NCI-H526 (cell line): ENCODE data around the gene RAB34.

ENCODE experiments used
- DNase-seq, 2 experiments: peaks; one replicate each; lab custom pipeline; 2025; lab: John Stamatoyannopoulos, UW

Gene RAB34, protein sequence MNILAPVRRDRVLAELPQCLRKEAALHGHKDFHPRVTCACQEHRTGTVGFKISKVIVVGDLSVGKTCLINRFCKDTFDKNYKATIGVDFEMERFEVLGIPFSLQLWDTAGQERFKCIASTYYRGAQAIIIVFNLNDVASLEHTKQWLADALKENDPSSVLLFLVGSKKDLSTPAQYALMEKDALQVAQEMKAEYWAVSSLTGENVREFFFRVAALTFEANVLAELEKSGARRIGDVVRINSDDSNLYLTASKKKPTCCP

DNA sequence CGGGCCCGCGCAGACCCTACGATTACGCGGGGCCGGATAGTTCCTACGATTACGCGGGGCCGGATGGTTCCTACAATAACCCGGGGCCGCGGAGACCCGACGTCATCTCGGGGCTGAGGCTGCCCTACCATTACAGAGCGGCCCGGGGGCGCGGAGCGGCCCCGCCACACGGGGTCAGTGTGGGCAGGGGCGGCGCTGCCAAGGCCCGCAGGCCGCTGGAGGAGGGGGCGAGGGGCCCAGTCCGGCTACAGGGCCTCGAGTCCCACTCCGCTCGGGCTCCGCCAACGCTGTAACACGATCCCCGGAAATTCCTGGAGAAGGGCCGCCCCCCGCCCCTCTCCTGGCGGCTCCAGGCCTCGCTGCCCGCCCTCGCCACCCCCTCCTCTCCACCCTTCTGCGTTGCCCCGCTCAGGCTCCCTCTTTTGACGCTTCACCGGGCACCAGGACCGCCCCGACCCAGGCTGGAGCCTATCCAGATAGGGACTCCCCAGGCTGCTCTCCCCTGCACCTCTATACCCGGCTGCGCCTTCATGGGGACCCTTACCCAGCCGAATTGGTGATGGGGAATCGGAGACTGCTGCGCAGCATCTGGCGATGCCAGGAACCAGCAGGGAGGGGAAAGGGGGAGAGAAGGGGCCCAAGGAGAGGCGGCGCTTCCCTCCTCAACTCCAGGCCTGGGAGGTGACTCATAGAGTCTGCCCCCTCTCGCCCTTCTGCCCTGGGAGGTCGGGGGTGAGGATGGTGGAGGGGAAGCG lies at the start of gene RAB34:
TSS of gene RAB34 (minus strand) at position 291 of the 755 bp plus-strand sequence. CDS start 602 bp downstream, outside the sequence.
- peak; percentile 84 to 98 for DNase-seq

GRCh38 chr17:28765038-28765437 lies 47.4 kb upstream of the RAB34 start:
- no peak for DNase-seq

GRCh38 chr17:28763804-28764266 lies 46.2 kb upstream of the RAB34 start:
- DNase-seq, result peak; percentile 53 to 86

- DNase-seq, result no peak
Measured at GRCh38 chr17:28763137-28763799, 45.6 kb upstream of the RAB34 start.

GRCh38 chr17:28760601-28761562 lies 43.2 kb upstream of the RAB34 start:
- no peak for DNase-seq

DNA sequence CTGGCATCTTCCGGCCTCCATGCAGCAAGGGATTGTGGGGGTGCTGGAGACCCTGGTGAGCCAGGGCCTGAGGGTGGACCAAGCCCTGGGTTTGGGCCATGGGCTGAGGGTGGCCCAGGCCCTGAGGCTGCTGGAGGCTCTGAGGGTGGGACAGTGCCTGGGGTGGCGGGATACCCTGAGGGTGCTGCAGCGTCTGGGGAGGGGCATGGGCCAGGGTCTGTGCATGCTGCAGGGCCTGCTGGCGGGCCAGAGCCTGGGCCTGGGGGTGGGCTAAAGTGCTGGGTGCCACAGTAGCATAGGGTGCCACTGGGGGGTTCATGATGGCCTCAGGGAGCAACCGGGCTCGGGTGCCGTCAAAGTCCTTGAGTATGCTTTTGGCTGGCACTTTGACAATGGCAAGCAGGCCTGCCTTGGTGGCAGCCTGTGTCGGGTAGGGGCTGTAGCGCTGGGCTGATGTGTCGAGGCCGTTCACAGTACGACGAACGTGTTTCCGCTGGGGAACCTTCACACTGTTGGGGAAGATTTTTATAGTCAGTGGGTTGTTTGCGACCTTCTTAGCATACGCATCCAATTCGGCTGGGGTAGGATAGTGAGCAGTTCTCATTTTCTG lies 41.7 kb upstream of the RAB34 start:
- no peak for DNase-seq

DNA sequence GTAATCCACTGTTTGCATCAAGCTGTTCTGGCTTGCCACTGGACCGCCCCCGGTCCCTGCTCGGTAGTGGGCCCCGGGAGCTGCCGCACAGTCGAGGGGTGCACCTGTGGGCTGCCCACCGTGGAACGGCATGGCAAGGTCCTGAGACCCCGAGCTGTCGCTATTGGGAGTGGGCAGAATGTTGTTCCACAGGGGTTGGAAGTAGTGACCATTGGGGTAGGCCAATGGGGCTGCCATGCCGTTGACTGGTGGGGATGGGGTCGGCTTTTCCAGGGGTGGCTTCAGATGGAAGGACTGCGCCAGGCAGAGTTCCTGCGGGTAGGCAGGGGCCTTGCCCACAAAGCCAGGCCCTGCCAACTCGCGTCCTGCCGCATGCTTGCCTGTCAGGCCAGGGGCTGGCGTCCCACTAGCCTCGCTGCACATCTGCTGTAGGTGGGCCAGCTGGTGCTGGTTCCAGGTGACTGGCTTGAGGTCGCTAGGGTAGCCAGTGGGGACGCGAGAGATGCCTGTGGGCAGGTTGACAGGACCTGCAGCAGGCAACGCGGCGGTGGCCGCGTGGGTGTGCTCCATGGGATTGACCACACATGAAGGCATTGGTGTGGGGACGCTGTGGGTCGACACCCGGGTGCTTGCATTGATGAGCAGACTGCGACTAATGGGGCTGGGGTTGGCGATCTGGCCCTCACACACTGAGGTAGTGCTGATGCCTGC lies 40.9 kb upstream of the RAB34 start:
- DNase-seq, result no peak

DNA sequence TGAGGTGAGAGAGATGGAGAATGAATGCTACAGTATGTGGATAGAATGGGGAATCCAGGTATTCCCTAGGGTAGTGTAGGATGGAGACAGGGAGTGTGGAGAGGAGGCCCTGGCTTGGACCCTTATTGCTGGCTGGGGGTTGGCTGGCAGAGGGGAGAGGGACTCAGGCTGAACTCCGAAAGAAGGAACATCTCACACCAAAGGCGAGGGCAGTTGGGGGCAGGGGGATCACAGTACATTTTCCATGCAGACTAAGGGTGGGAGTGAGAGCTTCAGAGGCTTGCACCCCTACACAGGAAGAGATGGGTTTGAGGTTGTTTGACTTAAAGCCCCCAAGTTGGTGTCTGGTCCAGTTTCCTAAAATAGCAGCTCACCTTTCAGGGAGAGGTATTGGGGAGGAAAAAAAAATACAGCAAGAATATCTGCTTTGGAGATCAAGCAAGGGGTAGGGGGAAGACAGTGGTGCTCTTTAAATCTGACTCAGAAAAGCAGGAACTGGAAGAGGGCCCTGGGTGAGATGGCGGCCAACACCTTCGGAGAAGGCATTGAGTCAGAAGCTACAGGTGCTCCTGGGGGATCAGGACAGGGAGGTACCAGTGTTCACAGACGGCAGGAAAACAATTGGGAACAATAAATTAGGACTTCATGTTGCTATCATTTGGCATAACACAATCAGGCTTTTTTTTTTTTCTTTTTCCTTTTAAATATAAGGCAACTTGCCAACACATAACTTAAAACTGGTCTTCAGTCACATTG lies 38.6 kb upstream of the RAB34 start:
- DNase-seq, result no peak

DNA sequence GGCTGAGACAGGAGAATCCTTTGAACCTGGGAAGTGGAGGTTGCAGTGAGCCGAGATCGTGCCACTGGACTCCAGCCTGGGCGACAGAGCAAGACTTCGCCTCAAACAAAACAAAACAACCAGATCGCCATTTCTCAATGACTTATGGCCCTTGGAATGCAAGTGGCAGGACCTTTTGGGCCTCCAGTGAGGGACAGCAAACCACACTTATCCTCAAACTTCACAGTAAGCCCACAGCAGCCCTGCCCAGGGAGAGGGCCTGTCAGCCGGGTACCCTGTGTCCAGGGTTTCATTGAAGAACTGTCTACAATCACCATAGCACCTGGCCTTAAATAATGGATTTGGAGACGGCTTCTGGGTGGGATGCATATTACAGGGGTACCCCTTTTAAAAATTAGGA lies 37.8 kb upstream of the RAB34 start:
- DNase-seq, result no peak

DNA sequence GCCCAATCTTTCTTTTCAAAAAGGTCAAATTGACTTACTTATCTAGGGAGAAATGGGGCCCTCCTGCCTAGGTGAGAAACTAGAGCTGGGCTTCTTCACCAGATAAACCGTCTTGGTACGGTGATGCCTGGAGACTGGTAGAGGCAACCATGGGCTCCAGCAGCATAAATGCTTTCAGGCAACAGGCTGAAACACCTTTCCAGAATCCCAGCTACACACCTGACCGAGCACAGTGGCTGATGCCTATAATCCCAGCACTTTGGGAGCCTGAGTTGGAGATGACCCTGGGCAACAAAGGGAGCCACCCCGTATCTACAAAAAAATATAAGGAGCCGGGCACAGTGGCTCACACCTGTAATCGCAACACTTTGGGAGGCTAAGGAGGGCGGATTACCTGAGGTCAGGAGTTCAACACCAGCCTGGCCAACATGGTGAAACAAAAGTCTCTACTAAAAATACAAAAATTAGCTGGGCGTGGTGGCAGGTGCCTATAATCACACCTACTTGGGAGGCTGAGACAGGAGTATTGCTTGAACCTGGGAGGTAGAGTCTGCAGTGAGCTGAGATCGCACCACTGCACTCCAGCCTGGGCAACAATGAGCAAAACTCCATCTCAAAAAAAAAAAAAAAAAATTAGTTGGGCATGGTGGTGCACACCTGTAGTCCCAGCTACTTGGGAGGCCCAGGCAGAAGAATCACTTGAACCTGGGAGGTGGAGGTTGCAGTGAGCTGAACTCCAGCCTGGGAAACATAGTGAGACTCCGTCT lies 34.1 kb upstream of the RAB34 start:
- DNase-seq, result no peak

GRCh38 chr17:28750178-28751047 lies 32.7 kb upstream of the RAB34 start:
- DNase-seq, result peak; percentile 91 to 98

DNA sequence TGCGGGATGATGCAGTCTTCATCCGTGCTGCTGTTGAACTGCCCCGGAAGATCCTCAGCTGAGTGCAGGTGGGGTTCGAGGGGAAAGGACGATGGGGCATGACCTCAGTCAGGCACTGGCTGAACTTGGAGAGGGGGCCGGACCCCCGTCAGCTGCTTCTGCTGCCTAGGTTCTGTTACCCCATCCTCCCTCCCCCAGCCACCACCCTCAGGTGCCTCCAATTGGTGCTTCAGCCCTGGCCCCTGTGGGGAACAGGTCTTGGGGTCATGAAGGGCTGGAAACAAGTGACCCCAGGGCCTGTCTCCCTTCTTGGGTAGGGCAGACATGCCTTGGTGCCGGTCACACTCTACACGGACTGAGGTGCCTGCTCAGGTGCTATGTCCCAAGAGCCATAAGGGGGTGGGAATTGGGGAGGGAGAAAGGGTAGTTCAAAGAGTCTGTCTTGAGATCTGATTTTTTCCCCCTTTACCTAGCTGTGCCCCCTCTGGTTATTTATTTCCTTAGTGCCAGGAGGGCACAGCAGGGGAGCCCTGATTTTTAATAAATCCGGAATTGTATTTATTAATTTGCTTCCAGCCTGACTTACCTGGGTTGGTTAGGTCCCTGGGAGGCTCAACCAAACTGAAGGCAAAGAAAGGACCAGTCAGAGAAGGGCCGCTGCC lies 32.0 kb upstream of the RAB34 start:
- no peak for DNase-seq

DNA sequence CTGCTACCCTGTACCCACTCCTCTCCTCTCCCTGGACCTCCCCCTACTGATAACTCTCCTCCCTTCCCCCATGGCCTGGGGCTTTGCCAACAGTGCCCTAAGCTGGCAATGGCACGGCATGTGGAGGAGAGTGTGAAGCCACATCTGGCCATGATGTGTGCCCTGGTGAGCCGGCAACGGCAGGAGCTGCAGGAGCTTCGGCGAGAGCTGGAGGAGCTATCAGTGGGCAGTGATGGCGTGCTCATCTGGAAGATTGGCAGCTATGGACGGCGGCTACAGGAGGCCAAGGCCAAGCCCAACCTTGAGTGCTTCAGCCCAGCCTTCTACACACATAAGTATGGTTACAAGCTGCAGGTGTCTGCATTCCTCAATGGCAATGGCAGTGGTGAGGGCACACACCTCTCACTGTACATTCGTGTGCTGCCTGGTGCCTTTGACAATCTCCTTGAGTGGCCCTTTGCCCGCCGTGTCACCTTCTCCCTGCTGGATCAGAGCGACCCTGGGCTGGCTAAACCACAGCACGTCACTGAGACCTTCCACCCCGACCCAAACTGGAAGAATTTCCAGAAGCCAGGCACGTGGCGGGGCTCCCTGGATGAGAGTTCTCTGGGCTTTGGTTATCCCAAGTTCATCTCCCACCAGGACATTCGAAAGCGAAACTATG lies 31.3 kb upstream of the RAB34 start:
- no peak for DNase-seq

- DNase-seq, result no peak
Measured at GRCh38 chr17:28747801-28748750, 30.4 kb upstream of the RAB34 start.

DNA sequence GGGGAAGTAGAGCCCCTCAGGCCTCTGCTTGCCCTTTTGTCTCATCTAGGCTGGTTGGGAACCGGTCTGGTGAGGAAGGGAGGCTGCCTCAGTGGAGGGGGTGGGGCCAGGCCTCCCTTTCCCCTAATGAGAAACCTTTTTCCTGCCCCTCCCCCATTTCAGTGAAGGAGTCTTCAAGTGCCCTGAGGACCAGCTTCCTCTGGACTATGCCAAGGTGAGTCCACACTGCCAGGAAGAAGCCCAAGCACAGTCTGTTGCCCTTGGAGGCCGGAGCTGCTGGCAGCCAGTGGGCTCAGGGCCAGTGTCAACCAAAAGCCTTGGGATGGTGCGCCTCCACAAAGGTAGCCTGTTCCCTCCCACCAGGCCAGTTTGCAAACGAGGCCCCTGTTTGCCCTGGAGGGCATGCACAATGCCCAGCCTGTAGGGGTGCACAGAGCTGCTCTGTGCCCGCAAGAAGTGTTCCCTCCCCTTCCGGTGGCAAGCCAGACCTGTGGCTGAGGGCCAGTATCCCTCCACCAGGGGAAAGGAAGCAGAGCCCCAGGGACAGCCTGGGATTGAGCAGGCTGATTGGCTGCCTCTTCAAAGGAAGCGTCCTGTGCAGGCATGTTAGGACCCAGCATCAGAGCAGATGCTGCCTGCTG lies 29.5 kb upstream of the RAB34 start:
- DNase-seq, result peak in 1 of 2 experiments; percentile 60
